Measurements from ENCODE around the gene PSMA2.
"Not testable (repeated sequence)": the region's sequence is repeated elsewhere in the genome, so short reads cannot be mapped to it uniquely, and the experiment has no call there.

The PSMA2 gene

DNA sequence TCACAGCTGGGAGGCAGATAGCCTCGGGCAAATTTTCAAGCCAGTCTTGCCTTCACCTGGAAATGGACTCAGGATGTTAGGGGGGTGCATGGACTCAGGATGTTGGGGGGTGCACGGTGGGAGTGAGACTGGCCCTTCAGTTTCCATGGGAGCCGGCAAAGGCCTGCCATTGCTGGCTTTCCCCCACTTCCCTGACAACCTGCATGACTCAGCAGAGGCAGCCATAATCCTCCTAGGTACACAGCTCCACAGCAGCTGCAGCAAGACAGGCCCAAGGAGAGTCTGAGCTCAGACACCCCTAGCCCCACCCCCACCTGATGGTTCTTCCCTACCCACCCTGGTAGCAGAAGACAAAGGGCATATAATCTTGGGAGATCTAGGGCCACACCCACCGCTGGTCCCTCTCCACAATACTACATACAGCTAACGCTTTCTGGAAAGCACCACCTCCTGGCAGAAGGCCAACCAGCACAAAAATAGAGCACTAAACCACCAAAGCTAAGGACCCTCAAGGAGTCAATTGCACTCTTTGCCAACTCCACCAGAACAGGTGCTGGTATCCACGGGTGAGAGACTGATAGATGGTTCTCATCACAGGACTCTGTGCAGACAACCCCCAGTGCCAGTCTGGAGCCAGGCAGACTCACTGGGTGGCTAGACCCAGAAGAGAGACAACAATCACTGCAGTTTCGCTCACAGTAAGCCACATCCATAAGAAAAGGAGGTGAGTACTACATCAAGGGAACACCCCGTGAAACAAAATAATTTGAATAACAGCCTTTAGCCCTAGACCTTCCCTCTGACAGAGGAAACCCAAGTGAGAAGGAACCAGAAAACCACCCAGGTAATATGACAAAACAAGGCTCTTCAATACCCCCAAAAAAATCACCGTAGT is 38.4 kb downstream of the PSMA2 start:
- DNase-seq = peak; percentile 49

- DNase-seq = no peak
These were observed 45.0 kb downstream of the PSMA2 start for GRCh38 chr7:42886893-42887505.

GRCh38 chr7:42886129-42886528 is 45.8 kb downstream of the PSMA2 start:
- no peak for DNase-seq

DNA sequence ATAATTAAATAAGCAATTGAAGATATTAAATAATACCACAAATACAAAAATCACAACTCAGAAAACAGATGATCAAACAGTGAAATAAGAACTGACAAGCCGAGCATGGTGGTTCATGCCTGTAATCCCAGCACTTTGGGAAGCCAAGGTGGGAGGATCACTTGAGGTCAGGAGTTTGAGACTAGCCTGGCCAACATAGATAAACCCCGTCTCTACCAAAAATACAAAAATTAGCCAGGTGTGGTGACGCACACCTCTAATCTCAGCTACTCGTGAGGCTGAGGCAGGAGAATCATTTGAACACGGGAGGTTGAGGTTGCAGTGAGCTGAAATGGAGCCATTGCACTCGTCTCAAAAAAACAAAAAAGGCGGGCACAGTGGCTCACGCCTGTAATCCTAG is 46.8 kb downstream of the PSMA2 start:
- not testable (repeated sequence) for DNase-seq

- no peak for DNase-seq
These were observed 48.0 kb downstream of the PSMA2 start for GRCh38 chr7:42883950-42884349.

GRCh38 chr7:42880392-42880791 is 51.6 kb downstream of the PSMA2 start:
- no peak for DNase-seq

- DNase-seq = no peak
These were observed 53.7 kb downstream of the PSMA2 start for GRCh38 chr7:42878303-42878702.

DNA sequence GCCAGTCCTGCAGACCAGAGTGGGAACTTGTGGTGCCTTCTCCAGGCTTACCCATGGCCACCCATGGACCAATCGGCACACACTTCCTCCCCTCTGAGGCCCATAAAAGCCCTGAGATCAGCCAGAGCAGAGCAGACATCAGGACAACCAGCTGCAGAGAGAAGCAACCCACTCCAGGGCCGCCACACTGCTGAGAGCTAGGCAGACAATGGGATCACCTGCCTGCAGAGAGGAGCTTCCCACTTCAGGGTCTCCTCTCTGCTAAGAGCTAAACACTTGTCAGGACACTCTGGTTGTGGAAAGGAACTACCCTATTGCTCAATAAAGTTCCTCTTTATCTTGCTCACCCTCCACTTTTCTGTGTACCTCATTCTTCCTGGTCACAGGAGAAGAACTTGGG is 54.1 kb downstream of the PSMA2 start:
- DNase-seq = no peak

- DNase-seq = peak; percentile 13
These were observed 55.5 kb downstream of the PSMA2 start for GRCh38 chr7:42876182-42877068.

DNA sequence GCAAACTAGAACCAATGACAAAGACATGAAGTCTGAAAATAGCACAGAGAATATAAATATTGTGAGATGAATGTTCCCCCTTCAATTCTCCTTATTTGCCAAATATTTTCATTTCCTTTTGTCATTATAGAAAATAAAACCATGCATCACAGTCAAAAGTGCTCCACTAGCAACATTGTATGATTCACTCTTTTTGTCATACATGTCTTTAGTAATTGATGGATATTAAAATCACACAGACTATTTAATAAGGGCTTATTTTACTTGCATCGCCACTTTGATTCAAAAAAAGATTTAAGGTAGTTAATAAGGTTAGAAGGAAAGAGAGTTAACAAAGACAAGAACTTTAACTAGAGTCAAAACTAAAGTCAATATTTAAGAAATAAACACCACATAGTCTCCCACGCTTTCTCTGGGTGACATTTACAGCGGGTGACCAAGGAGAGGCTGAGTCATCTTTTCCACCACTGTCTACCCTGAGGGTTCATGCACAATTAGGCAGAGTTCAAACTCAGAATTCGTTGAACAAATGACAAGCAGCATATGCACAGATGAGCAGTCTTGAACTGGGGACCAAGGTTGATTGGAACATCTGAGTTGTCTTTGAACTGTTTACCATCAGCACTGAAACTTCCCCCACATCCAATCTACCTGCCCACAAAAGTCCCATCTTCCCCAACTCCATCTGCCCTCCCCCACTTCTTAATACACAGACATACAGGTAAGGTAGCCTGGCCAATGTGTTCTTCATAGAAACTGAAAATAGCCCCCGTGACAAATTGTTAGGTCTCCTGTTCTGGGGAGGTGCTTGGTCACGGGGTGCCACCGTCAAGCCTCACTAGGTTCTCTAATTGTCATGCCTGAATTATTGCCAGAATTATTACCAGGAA is 62.6 kb downstream of the PSMA2 start:
- DNase-seq = no peak

DNA sequence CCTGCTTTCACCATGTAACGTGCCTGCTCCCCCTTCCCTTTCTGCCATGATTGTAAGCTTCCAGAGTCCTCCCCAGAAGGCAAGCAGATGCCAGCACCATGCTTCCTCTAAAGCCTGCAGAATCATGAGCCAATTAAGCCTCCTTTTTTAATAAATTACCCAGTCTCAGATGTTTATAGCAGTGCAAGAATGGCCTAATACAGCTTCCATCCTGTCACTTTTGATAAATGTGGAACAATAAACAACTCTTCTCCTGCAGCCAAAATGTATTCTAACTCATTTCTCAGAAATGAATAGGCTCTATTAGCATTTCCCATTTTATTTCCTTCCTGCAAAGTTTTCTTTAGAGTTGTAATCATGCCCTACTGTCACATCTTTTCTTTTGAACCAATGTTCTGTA is 63.5 kb downstream of the PSMA2 start:
- no peak for DNase-seq
